Measurements from ENCODE around the gene PDK1.

Gene PDK1

GRCh38 chr2:172600557-172601008 is 44.7 kb downstream of the PDK1 start:
- DNase-seq, result no peak

GRCh38 chr2:172606285-172606684 is 50.4 kb downstream of the PDK1 start:
- peak; percentile 77 for DNase-seq

GRCh38 chr2:172607379-172607928 is 51.6 kb downstream of the PDK1 start:
- DNase-seq, result no peak

GRCh38 chr2:172609488-172609887 is 53.6 kb downstream of the PDK1 start:
- DNase-seq, result no peak

- DNase-seq, result no peak
Measured at GRCh38 chr2:172612051-172612450, 56.2 kb downstream of the PDK1 start.

GRCh38 chr2:172613040-172613439 is 57.1 kb downstream of the PDK1 start:
- peak; percentile 62 for DNase-seq

GRCh38 chr2:172613615-172614231 is 57.8 kb downstream of the PDK1 start:
- peak; percentile 25 for DNase-seq

GRCh38 chr2:172614932-172615331 is 59.0 kb downstream of the PDK1 start:
- no peak for DNase-seq

GRCh38 chr2:172615727-172616261 is 59.9 kb downstream of the PDK1 start:
- DNase-seq, result peak; percentile 20

GRCh38 chr2:172617115-172617514 is 61.2 kb downstream of the PDK1 start:
- DNase-seq, result no peak

GRCh38 chr2:172623249-172623965 is 67.5 kb downstream of the PDK1 start:
- DNase-seq, result peak; percentile 64

GRCh38 chr2:172624996-172625395 is 69.1 kb downstream of the PDK1 start:
- peak; percentile 46 for DNase-seq

- DNase-seq, result no peak
Measured at GRCh38 chr2:172627181-172627580, 71.3 kb downstream of the PDK1 start.

GRCh38 chr2:172628085-172628484 is 72.2 kb downstream of the PDK1 start:
- DNase-seq, result no peak

- DNase-seq, result no peak
Measured at GRCh38 chr2:172629586-172629985, 73.7 kb downstream of the PDK1 start.

GRCh38 chr2:172630181-172630580 is 74.3 kb downstream of the PDK1 start:
- no peak for DNase-seq

- DNase-seq, result no peak
Measured at GRCh38 chr2:172634477-172634876, 78.6 kb downstream of the PDK1 start.

GRCh38 chr2:172635548-172635947 is 79.7 kb downstream of the PDK1 start:
- DNase-seq, result no peak

- DNase-seq, result no peak
Measured at GRCh38 chr2:172639256-172639655, 83.4 kb downstream of the PDK1 start.

- peak; percentile 89 for DNase-seq
Measured at GRCh38 chr2:172639823-172640222, 83.9 kb downstream of the PDK1 start.

GRCh38 chr2:172640389-172640788 is 84.5 kb downstream of the PDK1 start:
- DNase-seq, result no peak

GRCh38 chr2:172642301-172643020 is 86.6 kb downstream of the PDK1 start:
- DNase-seq, result no peak

- DNase-seq, result peak; percentile 37
Measured at GRCh38 chr2:172643142-172643541, 87.3 kb downstream of the PDK1 start.
